H1 (cell line): ENCODE data around the gene PGAM5. TPM values are rescaled to one million over a fixed set of nuclear protein-coding genes. Genes with fewer than 3 reads are reported as not detected.

Experiments
- CTCF ChIA-PET: fragments of 300-600 bp; sonication (Branson Sonifier 250); formaldehyde crosslinking; loops from one replicate; lab custom pipeline; 2021; ENCODE audit not compliant: partially characterized antibody; lab: Charles Lee
- POLR2A ChIA-PET: fragments of 300-600 bp; sonication (Branson Sonifier 250); formaldehyde crosslinking; loops from one replicate; lab custom pipeline; 2021; ENCODE audit warnings: inconsistent platforms; ENCODE audit not compliant: partially characterized antibody; lab: Charles Lee
- DNase-seq, 2 experiments: peaks; one replicate each; pipeline versions ENCODE4 v3.0.0 to v3.0.0-alpha.2; 2010 to 2022; ENCODE audit warnings: low spot score in 2 of 2, low read depth in 1 of 2, mixed read lengths in 1 of 2
- FAIRE-seq: peaks from 2 replicates; lab custom pipeline; 2011; peaks lifted over from hg19 to GRCh38; lab: Jason Lieb, UNC
- H2AFZ ChIP-seq: 2 replicates; pipeline ENCODE4 v1.8.1; 2012; ENCODE audit warnings: low read length, inconsistent platforms
- H2AK5ac ChIP-seq: 2 replicates; pipeline ENCODE4 v1.6.1; 2013; ENCODE audit warnings: low read depth, low read length
- H2BK120ac ChIP-seq: replicated peaks from 2 replicates; pipeline ENCODE3; 2013; ENCODE audit warnings: low read depth, low read length, inconsistent platforms
- H2BK12ac ChIP-seq: 2 replicates; pipeline ENCODE4 v1.6.1; 2013; ENCODE audit warnings: low read depth, low read length
- H2BK15ac ChIP-seq: 2 replicates; pipeline ENCODE4 v1.6.1; 2013; ENCODE audit warnings: low read length
- H2BK20ac ChIP-seq: 2 replicates; pipeline ENCODE4 v1.6.1; 2013; ENCODE audit warnings: low read length
- H2BK5ac ChIP-seq: 2 replicates; pipeline ENCODE4 v1.6.1; 2013; ENCODE audit warnings: low read depth, low read length
- H3K14ac ChIP-seq: 2 replicates; pipeline ENCODE4 v1.6.1; 2013; ENCODE audit warnings: inconsistent platforms; ENCODE audit not compliant: insufficient read length
- H3K18ac ChIP-seq: 2 replicates; pipeline ENCODE4 v1.6.1; 2013; ENCODE audit warnings: low read length; ENCODE audit errors: extremely low read depth
- H3K23ac ChIP-seq: 2 replicates; pipeline ENCODE4 v1.6.1; 2013; ENCODE audit warnings: inconsistent platforms; ENCODE audit not compliant: insufficient read length
- H3K23me2 ChIP-seq: 2 replicates; pipeline ENCODE4 v1.6.1; 2013; ENCODE audit warnings: low read depth, low read length
- H3K27ac ChIP-seq: 2 replicates; pipeline ENCODE4 v1.6.1; 2011; ENCODE audit warnings: low read depth, low read length, inconsistent platforms
- H3K27me3 ChIP-seq, 4 experiments: replicated peaks in 1 of 4; 1 replicate in 1 of 4; 2 replicates in 3 of 4; pipeline versions ENCODE4 v1.6.1 to v1.8.1; 2011 to 2013; ENCODE audit warnings: low read length in 3 of 4, mild to moderate bottlenecking in 3 of 4, inconsistent platforms in 2 of 4, mixed read lengths in 2 of 4, moderate library complexity in 1 of 4; ENCODE audit not compliant: control insufficient read depth in 3 of 4, insufficient read depth in 3 of 4; ENCODE audit errors: extremely low read depth in 1 of 4
- H3K36me3 ChIP-seq, 4 experiments: 2 replicates each; pipeline versions ENCODE4 v1.6.1 to v1.8.1; 2011 to 2013; ENCODE audit warnings: mild to moderate bottlenecking in 4 of 4, low read length in 3 of 4, moderate library complexity in 2 of 4, control low read depth in 1 of 4, inconsistent platforms in 1 of 4; ENCODE audit not compliant: insufficient read depth in 4 of 4, control insufficient read depth in 2 of 4
- H3K4ac ChIP-seq: replicated peaks from 2 replicates; pipeline ENCODE3; 2013; ENCODE audit warnings: low read length, low read depth, mixed read lengths, inconsistent platforms; ENCODE audit not compliant: insufficient read length
- H3K4me1 ChIP-seq, 4 experiments: replicated peaks in 1 of 4; 1 replicate in 1 of 4; 2 replicates in 3 of 4; pipeline versions ENCODE4 v1.6.1 to v1.8.1; 2011 to 2013; ENCODE audit warnings: low read length in 3 of 4, inconsistent platforms in 2 of 4, mixed read lengths in 1 of 4; ENCODE audit not compliant: insufficient read depth in 4 of 4, control insufficient read depth in 3 of 4
- H3K4me2 ChIP-seq, 2 experiments: 2 replicates each; pipeline versions ENCODE4 v1.6.1 to v1.8.1; 2011 to 2013; ENCODE audit warnings: low read depth in 2 of 2, low read length in 2 of 2, control low read depth in 1 of 2, inconsistent platforms in 1 of 2, mild to moderate bottlenecking in 1 of 2; ENCODE audit not compliant: insufficient read depth in 1 of 2
- H3K4me3 ChIP-seq, 4 experiments: fragments of 200-600, 300-600 bp in 1 of 4; sonication (generic), shearing (Covaris generic), sonication (Bioruptor Twin) in 1 of 4; 2 replicates each; pipeline versions ENCODE4 v1.5.1 to v1.8.1; 2011 to 2016; ENCODE audit warnings: low read length in 4 of 4, low read depth in 3 of 4, control low read depth in 2 of 4, inconsistent platforms in 2 of 4, mild to moderate bottlenecking in 2 of 4, mixed read lengths in 1 of 4, moderate library complexity in 1 of 4; ENCODE audit not compliant: insufficient read depth in 2 of 4; ENCODE audit errors: extremely low read depth in 1 of 4
- H3K56ac ChIP-seq: replicated peaks from 2 replicates; pipeline ENCODE3; 2013; ENCODE audit warnings: low read depth, mild to moderate bottlenecking, mixed read lengths, low read length, inconsistent platforms; ENCODE audit not compliant: insufficient read length
- H3K79me1 ChIP-seq: 2 replicates; pipeline ENCODE4 v1.6.1; 2013; ENCODE audit warnings: low read depth, low read length, control low read depth
- H3K79me2 ChIP-seq, 2 experiments: 2 replicates each; pipeline versions ENCODE4 v1.6.1 to v1.8.1; 2012 to 2013; ENCODE audit warnings: low read length in 2 of 2, mild to moderate bottlenecking in 2 of 2, inconsistent platforms in 1 of 2; ENCODE audit not compliant: insufficient read depth in 2 of 2, control insufficient read depth in 1 of 2
- H3K9ac ChIP-seq, 4 experiments: replicated peaks in 1 of 4; 1 replicate in 1 of 4; 2 replicates in 3 of 4; pipeline versions ENCODE4 v1.6.1 to v1.8.1; 2011 to 2013; ENCODE audit warnings: low read depth in 3 of 4, low read length in 3 of 4, control low read depth in 2 of 4, mild to moderate bottlenecking in 2 of 4, moderate library complexity in 2 of 4, inconsistent platforms in 1 of 4; ENCODE audit errors: extremely low read depth in 1 of 4
- H3K9me3 ChIP-seq, 2 experiments: 2 replicates each; pipeline versions ENCODE4 v1.6.1 to v1.8.1; 2012 to 2013; ENCODE audit warnings: mild to moderate bottlenecking in 2 of 2, moderate library complexity in 2 of 2, control low read depth in 1 of 2, inconsistent platforms in 1 of 2, low read depth in 1 of 2, low read length in 1 of 2, mixed read lengths in 1 of 2; ENCODE audit not compliant: insufficient read depth in 2 of 2
- H4K20me1 ChIP-seq, 2 experiments: replicated peaks in 1 of 2; 2 replicates each; pipeline versions ENCODE3 to v1.8.1; 2011 to 2013; ENCODE audit warnings: inconsistent platforms in 2 of 2, low read length in 2 of 2, mild to moderate bottlenecking in 1 of 2; ENCODE audit not compliant: insufficient read depth in 2 of 2, control insufficient read depth in 1 of 2
- H4K5ac ChIP-seq: 2 replicates; pipeline ENCODE4 v1.6.1; 2013; ENCODE audit warnings: low read length, low read depth, mixed read lengths, inconsistent platforms; ENCODE audit not compliant: insufficient read length
- H4K8ac ChIP-seq: 2 replicates; pipeline ENCODE4 v1.8.0; 2013; ENCODE audit warnings: mild to moderate bottlenecking, moderate library complexity, low read length, inconsistent platforms; ENCODE audit not compliant: insufficient read depth; ENCODE audit errors: extremely low read depth
- H4K91ac ChIP-seq: replicated peaks from 2 replicates; pipeline ENCODE3; 2013; ENCODE audit warnings: low read length, mixed read lengths, inconsistent platforms; ENCODE audit not compliant: insufficient read length
- BACH1 ChIP-seq: IDR thresholded peaks from 2 replicates; pipeline ENCODE4 v1.6.1; 2012; ENCODE audit warnings: low read length, improper control_type of control experiment
- CTBP2 ChIP-seq: IDR thresholded peaks from 2 replicates; pipeline ENCODE4 v1.7.0; 2011; ENCODE audit warnings: borderline replicate concordance, mild to moderate bottlenecking, moderate library complexity, mixed read lengths, low read length; ENCODE audit not compliant: insufficient read depth, insufficient read length
- EZH2 ChIP-seq: fragments of 200-600 bp; sonication (generic); IDR thresholded peaks from 2 replicates; pipeline ENCODE4 v1.7.1; 2012; ENCODE audit warnings: low read depth, mild to moderate bottlenecking, moderate library complexity, low read length, inconsistent platforms; ENCODE audit not compliant: severe bottlenecking
- FOSL1 ChIP-seq: IDR thresholded peaks from 2 replicates; pipeline ENCODE4 v1.6.1; 2011; ENCODE audit warnings: mild to moderate bottlenecking, low read depth, low read length, moderate library complexity; ENCODE audit not compliant: insufficient read depth
- HDAC6 ChIP-seq: IDR thresholded peaks from one replicate; pipeline ENCODE4 v1.7.1; 2012; ENCODE audit warnings: low read depth, mild to moderate bottlenecking, inconsistent platforms, low read length, moderate library complexity
- JUND ChIP-seq: IDR thresholded peaks from 2 replicates; pipeline ENCODE4 v1.6.1; 2011; ENCODE audit warnings: mild to moderate bottlenecking, improper control_type of control experiment, low read length
- KDM4A ChIP-seq: IDR thresholded peaks from one replicate; pipeline ENCODE4 v1.7.1; 2012; ENCODE audit warnings: low read depth, mild to moderate bottlenecking, moderate library complexity, low read length, inconsistent platforms; ENCODE audit not compliant: severe bottlenecking
- RBBP5 ChIP-seq: IDR thresholded peaks from 2 replicates; pipeline ENCODE4 v1.7.1; 2012; ENCODE audit warnings: low read depth, mild to moderate bottlenecking, inconsistent platforms, low read length, moderate library complexity, borderline replicate concordance
- SAP30 ChIP-seq: fragments of 300-600 bp; sonication (generic); IDR thresholded peaks from 2 replicates; pipeline ENCODE4 v1.7.1; 2012; ENCODE audit warnings: low read length, moderate library complexity, mild to moderate bottlenecking, inconsistent platforms; ENCODE audit not compliant: insufficient read depth, insufficient replicate concordance
- SP4 ChIP-seq: IDR thresholded peaks from 2 replicates; pipeline ENCODE4 v1.6.1; 2012; ENCODE audit warnings: low read length, inconsistent platforms
- TAF1 ChIP-seq: IDR thresholded peaks from 2 replicates; pipeline ENCODE4 v1.6.1; 2011; ENCODE audit warnings: mild to moderate bottlenecking, low read depth, low read length
- TEAD4 ChIP-seq: IDR thresholded peaks from 2 replicates; pipeline ENCODE4 v1.6.1; 2012; ENCODE audit warnings: low read depth, low read length, inconsistent platforms, mixed read lengths
- ZNF274 ChIP-seq: IDR thresholded peaks from 2 replicates; pipeline ENCODE4 v1.7.0; 2012; ENCODE audit warnings: low read length, borderline replicate concordance; ENCODE audit errors: extremely low read depth
- WGBS, 2 experiments: shearing (Covaris generic) in 1 of 2; methylation state at CpG; one replicate each; pipeline versions ENCODE4 v1.1.6 to v1.1.7; 2013 to 2015; ENCODE audit warnings: low lambda C conversion rate in 2 of 2, mixed read lengths in 2 of 2, inconsistent platforms in 1 of 2, low coverage in 1 of 2, missing lambda C conversion rate in 1 of 2; ENCODE audit not compliant: insufficient replicate concordance in 2 of 2, insufficient coverage in 1 of 2, insufficient read length in 1 of 2; ENCODE audit errors: extremely low coverage in 1 of 2, missing lambda C conversion rate in 1 of 2; 5-methylcytosine and 5-hydroxymethylcytosine counted together
- polyA plus RNA-seq, 7 experiments: library from polyadenylated mRNA; depleted of rRNA in 3 of 7; stranded (reverse) in 5 of 7; unstranded in 2 of 7; fragments of >200 nt in 5 of 7; fragments of 200-250 nt in 2 of 7; gene quantifications; 1 replicate in 5 of 7; 2 replicates in 1 of 7; 4 replicates in 1 of 7; pipeline versions ENCODE4 v1.2.1 to v1.2.3, GENCODE V29; 2011 to 2013; ENCODE audit warnings: missing spikeins in 2 of 7, mixed read lengths in 2 of 7
- total RNA-seq: library from RNA; stranded (reverse); fragmentation: NEBNext Ultra II Directional; extraction: Animal tissue kit (Norgen Biotek cat#: 25700); gene quantifications from 2 replicates; pipeline ENCODE4 v1.2.1, GENCODE V29; 2021

PGAM5 gene
- total and polyA plus RNA-seq, 2 of the 8 experiments (the other 6 are each of a cell fraction or from before 2014, with no cell fraction given), result 66.4 to 84.0 TPM

GRCh38 chr12:132747896-132748295 is 37.3 kb downstream of the PGAM5 start:
- no peak overlapping the region for H3K4me2 ChIP-seq
- no peak overlapping the region for H4K91ac ChIP-seq
- H4K5ac ChIP-seq, result no peak overlapping the region
- H3K79me1 ChIP-seq, result peaks cover 5% of the 10 kb centered on the region
- WGBS, 2 experiments, result 93% methylated on average over 22 of the region's 22 CpGs; no CpG with 5 or more reads in 1 of the 2 experiments
- H3K27me3 ChIP-seq, result no peaks in the 10 kb centered on the region
- no peak overlapping the region for H2BK5ac ChIP-seq
- CTCF ChIA-PET, result interaction anchor here (1.2 kb wide), 1 partner anchor 16 kb away, joined by 3 read pairs; no protein-coding TSS in a partner anchor
- H3K9ac ChIP-seq, result no peak overlapping the region
- H2BK120ac ChIP-seq, result no peak overlapping the region
- no peak overlapping the region for H4K8ac ChIP-seq
- H3K4me3 ChIP-seq, result no peak overlapping the region
- FAIRE-seq, result no peak
- TF ChIP-seq EZH2 (no peak), ZNF274 (no peak), SAP30 (no peak), SP4 (no peak), TEAD4 (no peak), KDM4A (no peak), BACH1 (no peak), RBBP5 (no peak), CTBP2 (no peak), FOSL1 (no peak), TAF1 (no peak), HDAC6 (no peak), JUND (no peak)
- no peak overlapping the region for H2AK5ac ChIP-seq
- H3K27ac ChIP-seq, result no peak overlapping the region
- no peaks in the 10 kb centered on the region for H3K23me2 ChIP-seq
- no peak overlapping the region for H3K23ac ChIP-seq
- H3K18ac ChIP-seq, result no peak overlapping the region
- POLR2A ChIA-PET, result interaction anchor here (0.5 to 0.9 kb wide), 2 partner anchors 11 to 12 kb away, joined by 4 read pairs; no protein-coding TSS in a partner anchor
- no peak overlapping the region for H2BK20ac ChIP-seq
- no peak overlapping the region for H2AFZ ChIP-seq
- no peak overlapping the region for H3K56ac ChIP-seq
- H3K9me3 ChIP-seq, result no peaks in the 10 kb centered on the region
- H4K20me1 ChIP-seq, result peaks cover 4 to 17% of the 10 kb centered on the region in 2 experiments
- no peak overlapping the region for H3K4ac ChIP-seq
- H2BK12ac ChIP-seq, result no peak overlapping the region
- H3K36me3 ChIP-seq, result peaks cover 39 to 79% (median 66%) of the 10 kb centered on the region in 4 experiments
- H2BK15ac ChIP-seq, result no peak overlapping the region
- H3K14ac ChIP-seq, result no peak overlapping the region
- no peaks in the 10 kb centered on the region for H3K4me1 ChIP-seq
- H3K79me2 ChIP-seq, result peaks cover 3 to 21% of the 10 kb centered on the region in 2 experiments; a peak in 3 of 4 replicates
- DNase-seq, result no peak
